ENCODE data around the gene BRINP2.

Gene BRINP2

DNA sequence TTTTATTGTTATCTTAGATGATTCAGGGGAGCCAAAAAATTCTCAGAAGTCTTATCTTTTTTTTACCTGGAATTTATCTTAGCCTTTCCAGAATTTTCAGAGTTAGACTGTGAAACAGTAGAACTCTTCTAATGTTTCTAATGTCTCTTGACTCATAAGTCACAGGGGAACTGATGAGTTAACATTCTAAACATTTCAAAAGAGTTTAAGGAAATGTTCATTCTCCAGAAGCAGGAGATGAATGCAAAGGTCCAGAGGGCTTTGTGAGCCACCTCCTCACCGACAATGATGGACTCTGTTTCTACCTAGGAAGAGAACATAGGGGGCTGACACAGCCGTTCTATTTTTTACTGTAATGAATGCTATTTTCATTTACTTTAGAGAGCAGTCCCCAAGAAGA, 157.5 kb downstream of the BRINP2 start:
- H3K27me3 ChIP-seq (replicated peaks; ENCODE audit: control insufficient read depth, insufficient read depth, low read length), result no peaks in the 10 kb centered on the region
- H3K4me3 ChIP-seq (replicated peaks; ENCODE audit: low read depth, low read length), result no peak overlapping the region
- DNase-seq (ENCODE audit: extremely low read depth, insufficient read length), result no peak
- TF ChIP-seq, protein P1, sequence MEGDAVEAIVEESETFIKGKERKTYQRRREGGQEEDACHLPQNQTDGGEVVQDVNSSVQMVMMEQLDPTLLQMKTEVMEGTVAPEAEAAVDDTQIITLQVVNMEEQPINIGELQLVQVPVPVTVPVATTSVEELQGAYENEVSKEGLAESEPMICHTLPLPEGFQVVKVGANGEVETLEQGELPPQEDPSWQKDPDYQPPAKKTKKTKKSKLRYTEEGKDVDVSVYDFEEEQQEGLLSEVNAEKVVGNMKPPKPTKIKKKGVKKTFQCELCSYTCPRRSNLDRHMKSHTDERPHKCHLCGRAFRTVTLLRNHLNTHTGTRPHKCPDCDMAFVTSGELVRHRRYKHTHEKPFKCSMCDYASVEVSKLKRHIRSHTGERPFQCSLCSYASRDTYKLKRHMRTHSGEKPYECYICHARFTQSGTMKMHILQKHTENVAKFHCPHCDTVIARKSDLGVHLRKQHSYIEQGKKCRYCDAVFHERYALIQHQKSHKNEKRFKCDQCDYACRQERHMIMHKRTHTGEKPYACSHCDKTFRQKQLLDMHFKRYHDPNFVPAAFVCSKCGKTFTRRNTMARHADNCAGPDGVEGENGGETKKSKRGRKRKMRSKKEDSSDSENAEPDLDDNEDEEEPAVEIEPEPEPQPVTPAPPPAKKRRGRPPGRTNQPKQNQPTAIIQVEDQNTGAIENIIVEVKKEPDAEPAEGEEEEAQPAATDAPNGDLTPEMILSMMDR (IDR thresholded peaks at IDR 0.05; ENCODE audit: insufficient read depth, low read length, poor library complexity, severe bottlenecking), result no peak
- no peaks in the 10 kb centered on the region for H3K36me3 ChIP-seq (ENCODE audit: control insufficient read depth, insufficient read depth, low read length)

DNA sequence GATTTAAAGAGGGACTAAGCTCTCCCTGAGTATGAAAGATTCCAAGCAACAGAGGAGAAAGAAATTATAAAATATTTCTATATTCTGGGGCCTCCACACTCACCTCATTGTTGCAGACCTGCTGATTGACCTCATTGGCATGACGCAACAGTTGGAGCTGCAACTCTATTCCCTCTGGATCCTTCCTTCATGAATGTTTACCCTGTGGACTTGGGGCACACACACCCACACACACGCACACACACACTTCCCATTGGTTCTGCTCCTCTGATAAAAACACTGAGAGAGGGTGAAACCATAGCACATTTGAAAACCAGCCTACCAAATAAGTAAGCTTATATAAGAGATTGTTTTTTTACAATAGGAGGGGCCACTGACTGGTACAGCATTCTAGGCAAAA, 159.1 kb downstream of the BRINP2 start:
- no peak for DNase-seq (ENCODE audit: extremely low read depth, insufficient read length)
- H3K4me3 ChIP-seq (replicated peaks; ENCODE audit: low read depth, low read length), result no peak overlapping the region
- H3K27me3 ChIP-seq (replicated peaks; ENCODE audit: control insufficient read depth, insufficient read depth, low read length), result no peaks in the 10 kb centered on the region
- TF ChIP-seq, protein P1 (IDR thresholded peaks at IDR 0.05; ENCODE audit: insufficient read depth, low read length, poor library complexity, severe bottlenecking), result no peak
- no peaks in the 10 kb centered on the region for H3K36me3 ChIP-seq (ENCODE audit: control insufficient read depth, insufficient read depth, low read length)

Measured in GM06990 (cell line).